PC-3 (cell line): ENCODE measurements around the gene TECPR2.

ENCODE experiments used
- CTCF ChIP-seq: fragments of 300-600 bp; sonication (generic); conservative IDR thresholded peaks from 2 replicates; pipeline ENCODE4 v1.5.1; 2017; ENCODE audit warnings: antibody characterized with exemption, low read depth, mild to moderate bottlenecking, low read length
- EZH2 ChIP-seq: fragments of 300-600 bp; sonication (generic); IDR thresholded peaks from one replicate; pipeline ENCODE4 v1.6.1; 2017; ENCODE audit warnings: antibody characterized with exemption, mild to moderate bottlenecking, low read length; ENCODE audit not compliant: unreplicated experiment
- EZH2phosphoT487 ChIP-seq: fragments of 300-600 bp; sonication (generic); IDR thresholded peaks from 2 replicates; pipeline ENCODE4 v1.6.1; 2018; ENCODE audit warnings: mild to moderate bottlenecking, antibody characterized with exemption, low read length, borderline replicate concordance

- TF ChIP-seq EZH2, result no peak
- TF ChIP-seq CTCF, result no peak
- TF ChIP-seq EZH2phosphoT487, result no peak
These were observed 176.1 kb downstream of the TECPR2 start for GRCh38 chr14:102538602-102539543.
